ENCODE data around the gene EN2.

Gene EN2

DNA sequence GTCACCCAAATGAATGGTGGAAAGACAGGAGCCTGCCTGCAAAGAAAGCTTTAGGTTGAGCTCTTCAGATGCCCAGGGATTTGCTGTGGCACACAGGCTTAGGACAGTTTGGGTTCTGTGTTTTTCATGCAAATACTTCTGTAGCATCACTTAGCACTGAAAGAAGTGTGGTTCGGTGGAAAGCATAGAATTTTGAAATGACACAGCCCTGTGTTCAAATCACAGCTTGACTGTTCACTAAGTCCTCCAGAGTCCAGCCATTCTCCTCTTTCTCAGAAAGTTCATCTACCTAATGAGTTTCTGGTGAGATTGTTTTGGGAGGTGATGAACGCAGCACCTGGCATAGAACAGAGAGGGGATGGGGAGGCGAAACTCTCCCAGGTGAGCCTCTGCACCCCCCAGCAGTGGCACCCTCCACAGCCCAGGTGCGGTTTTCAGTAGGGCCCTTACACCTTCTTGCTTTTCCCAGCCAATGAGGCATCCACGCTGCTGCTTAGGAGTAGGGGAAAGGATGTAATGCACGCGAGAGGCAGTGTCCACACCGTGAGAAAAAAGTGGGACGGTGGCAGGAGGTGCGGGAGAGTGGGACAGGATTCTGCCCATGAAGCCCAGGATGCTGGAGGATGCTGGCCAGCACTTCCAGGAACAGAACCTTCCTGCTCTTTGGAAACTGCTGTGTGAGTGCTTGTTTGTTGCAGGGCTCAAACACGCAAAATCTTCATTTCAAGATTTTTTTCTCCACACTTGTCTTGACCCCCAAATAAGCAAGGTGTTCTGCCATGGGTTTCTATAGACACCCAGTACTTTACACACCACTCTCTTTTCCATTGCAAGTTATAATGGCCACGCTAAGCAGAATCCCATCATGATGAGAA, 11.6 kb downstream of the EN2 start:
- no peak overlapping the region for H2AFZ ChIP-seq (ENCODE audit: low read depth)
- no peak overlapping the region for H3K4me3 ChIP-seq (IDR thresholded peaks at IDR 0.05; ENCODE audit: insufficient read depth, low read depth, low read length)
- H3K36me3 ChIP-seq (ENCODE audit: insufficient read depth), result no peaks in the 10 kb centered on the region
- no peaks in the 10 kb centered on the region for H3K4me1 ChIP-seq (ENCODE audit: low read depth, poor library complexity, severe bottlenecking)
- H3K9ac ChIP-seq, result no peak overlapping the region
- TF ChIP-seq CTCF (conservative IDR thresholded peaks at IDR 0.05; ENCODE audit: low read depth, low read length), result no peak
- H3K4me2 ChIP-seq, result no peak overlapping the region
- no peak overlapping the region for H3K27ac ChIP-seq
- no peaks in the 10 kb centered on the region for H4K20me1 ChIP-seq (ENCODE audit: insufficient read depth)
- no peaks in the 10 kb centered on the region for H3K79me2 ChIP-seq (ENCODE audit: insufficient read depth, low read depth)
- peaks cover 35% of the 10 kb centered on the region for H3K27me3 ChIP-seq (ENCODE audit: insufficient read depth, low read depth)

DNA sequence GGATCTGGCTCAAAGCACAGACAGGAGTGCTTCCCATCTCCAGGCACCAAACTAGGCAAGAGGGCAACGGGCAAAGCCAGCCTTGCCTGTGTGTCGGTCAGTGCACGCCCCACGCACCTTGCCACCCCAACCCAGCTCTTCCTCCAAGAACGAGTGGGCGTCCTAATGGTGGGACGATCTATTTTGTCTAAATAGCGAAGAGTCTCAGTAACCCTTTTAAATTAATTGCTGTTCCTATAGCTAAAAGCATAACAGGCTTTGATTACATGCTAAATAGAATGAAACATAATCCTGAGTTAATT, 12.2 kb downstream of the EN2 start:
- H3K27ac ChIP-seq, result no peak overlapping the region
- H3K36me3 ChIP-seq (ENCODE audit: insufficient read depth), result no peaks in the 10 kb centered on the region
- H4K20me1 ChIP-seq (ENCODE audit: insufficient read depth), result no peaks in the 10 kb centered on the region
- no peak overlapping the region for H2AFZ ChIP-seq (ENCODE audit: low read depth)
- peaks cover 36% of the 10 kb centered on the region for H3K27me3 ChIP-seq (ENCODE audit: insufficient read depth, low read depth)
- no peaks in the 10 kb centered on the region for H3K4me1 ChIP-seq (ENCODE audit: low read depth, poor library complexity, severe bottlenecking)
- no peak overlapping the region for H3K9ac ChIP-seq
- TF ChIP-seq CTCF (conservative IDR thresholded peaks at IDR 0.05; ENCODE audit: low read depth, low read length), result no peak
- no peak overlapping the region for H3K4me3 ChIP-seq (IDR thresholded peaks at IDR 0.05; ENCODE audit: insufficient read depth, low read depth, low read length)
- H3K4me2 ChIP-seq, result no peak overlapping the region
- H3K79me2 ChIP-seq (ENCODE audit: insufficient read depth, low read depth), result no peaks in the 10 kb centered on the region

DNA sequence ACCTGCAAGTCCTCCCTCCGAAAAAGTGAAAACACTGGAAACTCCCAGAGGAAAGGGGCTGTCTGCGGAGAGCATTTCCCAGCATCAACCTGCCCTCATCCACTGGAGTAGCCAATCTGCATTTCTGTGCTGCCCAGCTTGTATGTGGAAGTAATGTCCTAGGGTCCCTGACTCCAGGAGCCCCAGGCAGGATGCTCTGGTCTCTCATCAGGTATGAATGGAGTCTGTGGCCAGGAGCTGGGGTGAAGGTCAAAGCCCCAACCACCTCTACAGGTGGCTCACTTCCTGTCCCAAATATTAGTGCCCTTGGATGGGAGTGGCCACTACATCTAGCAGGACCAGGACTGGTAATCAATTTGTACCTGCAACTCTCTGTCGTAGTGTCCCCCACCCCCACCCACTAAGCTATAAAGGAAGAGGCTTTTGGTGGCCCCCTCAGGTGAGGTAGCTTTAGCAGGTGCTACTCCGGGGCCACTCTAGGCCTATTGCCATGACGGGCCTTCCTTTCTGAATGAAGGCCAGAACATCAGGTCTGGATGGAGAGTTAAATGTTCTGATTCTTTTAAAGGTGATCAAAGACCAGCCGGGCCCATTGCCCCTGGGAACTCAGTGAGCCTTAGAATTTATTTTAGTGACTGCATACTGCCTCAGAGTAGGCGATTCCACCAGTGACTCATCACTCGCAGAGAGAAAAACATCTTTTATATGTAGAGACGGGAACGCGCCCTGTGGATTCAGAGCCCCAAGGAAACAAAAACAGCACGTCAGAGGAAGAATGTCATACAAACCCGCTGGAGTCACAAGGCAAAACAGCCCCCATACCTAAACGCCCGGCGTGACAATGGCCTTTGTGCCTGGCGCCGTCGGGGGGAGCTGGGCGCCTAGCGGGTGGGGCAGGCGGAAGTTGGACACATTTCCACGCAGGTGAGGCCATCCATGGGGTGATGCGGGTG, 13.0 kb downstream of the EN2 start:
- no peak overlapping the region for H2AFZ ChIP-seq (ENCODE audit: low read depth)
- no peak overlapping the region for H3K27ac ChIP-seq
- H4K20me1 ChIP-seq (ENCODE audit: insufficient read depth), result no peaks in the 10 kb centered on the region
- H3K4me3 ChIP-seq (IDR thresholded peaks at IDR 0.05; ENCODE audit: insufficient read depth, low read depth, low read length), result no peak overlapping the region
- H3K9ac ChIP-seq, result no peak overlapping the region
- TF ChIP-seq CTCF (conservative IDR thresholded peaks at IDR 0.05; ENCODE audit: low read depth, low read length), result no peak
- H3K36me3 ChIP-seq (ENCODE audit: insufficient read depth), result no peaks in the 10 kb centered on the region
- H3K4me1 ChIP-seq (ENCODE audit: low read depth, poor library complexity, severe bottlenecking), result no peaks in the 10 kb centered on the region
- H3K4me2 ChIP-seq, result no peak overlapping the region
- H3K79me2 ChIP-seq (ENCODE audit: insufficient read depth, low read depth), result no peaks in the 10 kb centered on the region
- peaks cover 36% of the 10 kb centered on the region for H3K27me3 ChIP-seq (ENCODE audit: insufficient read depth, low read depth)

GRCh38 chr7:155471718-155472117, 13.8 kb downstream of the EN2 start:
- H3K27ac ChIP-seq, result no peak overlapping the region
- no peak overlapping the region for H3K9ac ChIP-seq
- no peak for TF ChIP-seq CTCF (conservative IDR thresholded peaks at IDR 0.05; ENCODE audit: low read depth, low read length)
- H4K20me1 ChIP-seq (ENCODE audit: insufficient read depth), result no peaks in the 10 kb centered on the region
- no peak overlapping the region for H3K4me3 ChIP-seq (IDR thresholded peaks at IDR 0.05; ENCODE audit: insufficient read depth, low read depth, low read length)
- H3K36me3 ChIP-seq (ENCODE audit: insufficient read depth), result no peaks in the 10 kb centered on the region
- H3K4me2 ChIP-seq, result no peak overlapping the region
- no peaks in the 10 kb centered on the region for H3K79me2 ChIP-seq (ENCODE audit: insufficient read depth, low read depth)
- peaks cover 36% of the 10 kb centered on the region for H3K27me3 ChIP-seq (ENCODE audit: insufficient read depth, low read depth)
- H3K4me1 ChIP-seq (ENCODE audit: low read depth, poor library complexity, severe bottlenecking), result peaks cover 2% of the 10 kb centered on the region
- H2AFZ ChIP-seq (ENCODE audit: low read depth), result no peak overlapping the region

Data from KMS-11 (cell line).